GM23338 (cell line): ENCODE measurements around the gene RXRA.

ENCODE experiments used
- CREB1 ChIP-seq: fragments of 250-450 bp; sonication (Bioruptor Pico); IDR thresholded peaks from 2 replicates; pipeline ENCODE4 v1.5.0; 2020; ENCODE audit warnings: low read depth, mild to moderate bottlenecking, moderate library complexity
- CTCF ChIP-seq, 2 experiments: fragments of 200-600 bp in 1 of 2; sonication (generic) in 1 of 2; conservative IDR thresholded peaks; 2 replicates each; pipeline versions ENCODE4 v1.5.1 to v1.6.1; 2016 to 2017; ENCODE audit warnings: antibody characterized with exemption in 2 of 2, low read depth in 2 of 2, mild to moderate bottlenecking in 2 of 2, moderate library complexity in 1 of 2
- EZH2 ChIP-seq: fragments of 200-600 bp; sonication (generic); IDR thresholded peaks from one replicate; pipeline ENCODE4 v1.8.0; 2017; ENCODE audit warnings: antibody characterized with exemption, mild to moderate bottlenecking, low read depth; ENCODE audit not compliant: unreplicated experiment
- POLR2AphosphoS5 ChIP-seq: IDR thresholded peaks from 2 replicates; pipeline ENCODE4 v1.6.1; 2016; ENCODE audit warnings: antibody characterized with exemption, low read depth
- REST ChIP-seq: IDR thresholded peaks from one replicate; pipeline ENCODE4 v1.6.1; 2018; ENCODE audit warnings: antibody characterized with exemption; ENCODE audit not compliant: unreplicated experiment
- STAT1 ChIP-seq: IDR thresholded peaks from one replicate; pipeline ENCODE4 v1.6.1; 2016; ENCODE audit warnings: antibody characterized with exemption; ENCODE audit not compliant: unreplicated experiment
- ZNF114 ChIP-seq: fragments of 250-450 bp; sonication (Bioruptor Pico); IDR thresholded peaks from 2 replicates; pipeline ENCODE4 v1.5.0; 2020; ENCODE audit warnings: mild to moderate bottlenecking, moderate library complexity
- ZNF331 ChIP-seq: fragments of 250-450 bp; sonication (Bioruptor Pico); IDR thresholded peaks from 2 replicates; pipeline ENCODE4 v1.5.0; 2020; ENCODE audit warnings: low read depth, mild to moderate bottlenecking, moderate library complexity

GRCh38 chr9:134481762-134482161, 155.5 kb downstream of the RXRA start:
- TF ChIP-seq CTCF (conservative IDR thresholded peaks at IDR 0.05; ENCODE audit: low read depth in 2 of 2) = no peak
- TF ChIP-seq STAT1 = no peak
- no peak for TF ChIP-seq CREB1 (CRISPR knock-in tag)
- no peak for TF ChIP-seq POLR2AphosphoS5
- no peak for TF ChIP-seq REST
- TF ChIP-seq ZNF114 (CRISPR knock-in tag) = no peak
- no peak for TF ChIP-seq EZH2
- no peak for TF ChIP-seq ZNF331 (CRISPR knock-in tag)
